Activated CD4-positive, CD25-positive, alpha-beta regulatory T cell treated with anti-CD3 and anti-CD28 coated beads, Interleukin-2, amount 50 U/mL, for 16 hours (primary cell): ENCODE data around the gene DYNAP.

Source experiments
- DNase-seq: peaks from one replicate; pipeline ENCODE4 v3.0.0-alpha.2; 2020; ENCODE audit warnings: low read depth, low spot score

Gene DYNAP

DNA sequence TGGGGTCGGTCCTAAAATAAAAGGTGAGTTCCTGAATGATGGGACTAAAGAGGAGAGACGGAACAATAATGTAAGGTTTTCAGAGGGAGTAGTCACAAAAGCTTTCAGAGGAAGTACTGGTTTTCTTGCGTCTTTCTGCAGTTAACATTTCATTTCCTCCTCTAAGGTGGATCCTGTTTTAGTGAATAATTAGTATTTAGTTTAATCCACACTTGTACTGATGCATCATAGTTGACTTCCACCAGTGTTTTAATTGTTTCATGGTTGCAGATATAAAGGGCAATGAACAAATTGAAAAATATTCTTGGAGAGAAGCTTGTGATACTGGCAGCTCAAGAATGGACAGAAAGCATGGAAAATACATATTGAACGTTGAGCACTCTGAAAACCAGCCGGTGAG, at the start of gene DYNAP:
Gene DYNAP (plus strand): TSS at position 301 of the 400 bp plus-strand sequence. CDS start 38 bp downstream, at position 339.
- DNase-seq, result no peak

DNA sequence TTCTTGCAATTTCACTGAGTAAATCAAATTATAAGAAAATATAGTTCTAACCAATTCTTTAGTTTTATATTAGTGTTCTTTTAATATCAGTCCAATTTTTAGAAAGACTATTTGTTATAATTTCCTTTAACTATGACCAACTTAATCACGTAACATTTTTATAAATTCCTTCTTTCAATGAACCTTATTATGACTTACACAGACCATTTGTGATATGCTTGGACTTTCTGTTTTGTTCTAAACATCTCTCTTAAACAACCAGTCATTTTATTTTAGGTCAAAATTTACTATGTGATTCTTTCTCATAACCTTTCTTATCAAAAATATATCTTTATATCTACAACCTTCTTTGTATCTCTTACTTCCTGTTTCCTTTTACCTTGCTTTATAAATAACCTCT, 39.5 kb upstream of the DYNAP start:
- DNase-seq, result no peak

DNA sequence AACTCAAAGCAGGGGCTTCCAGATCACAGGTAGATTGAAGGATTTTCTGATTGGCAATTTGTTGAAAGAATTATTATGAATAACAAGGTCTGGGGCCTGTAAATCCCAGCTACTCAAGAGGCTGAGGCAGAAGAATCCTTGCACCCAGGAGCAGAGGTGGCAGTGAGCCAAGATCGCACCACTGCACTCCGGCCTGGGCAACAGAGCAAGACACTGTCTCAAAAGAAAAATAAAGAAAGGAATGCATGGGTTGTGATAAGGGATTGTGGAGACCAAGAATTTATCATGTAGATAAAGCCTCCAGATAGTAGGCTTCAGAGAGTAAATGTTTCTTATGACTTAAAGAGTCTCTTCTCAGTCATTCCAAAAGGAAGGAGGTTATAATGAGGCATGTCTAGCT, 35.8 kb upstream of the DYNAP start:
- no peak for DNase-seq

- DNase-seq, result no peak
Measured at GRCh38 chr18:54555996-54556395, 35.0 kb upstream of the DYNAP start.

DNA sequence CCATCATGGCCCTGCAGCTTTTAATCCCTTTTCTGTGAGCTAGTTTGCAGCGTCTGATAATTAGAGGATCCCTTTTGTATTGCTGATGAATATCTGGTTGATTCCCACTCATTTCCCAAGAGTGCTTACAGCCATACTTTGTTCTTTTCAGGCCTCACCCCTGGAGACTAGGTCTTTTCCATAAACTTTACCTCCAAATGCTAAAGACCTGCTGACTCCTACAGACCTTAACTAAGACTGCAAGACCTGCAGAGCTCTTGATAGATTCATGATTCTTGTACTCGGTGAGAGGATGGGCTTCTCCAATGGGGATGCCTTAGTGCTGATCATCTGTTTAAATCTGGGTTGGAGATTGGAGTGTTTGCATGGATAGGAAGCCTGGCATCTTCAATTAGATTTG, 33.1 kb upstream of the DYNAP start:
- no peak for DNase-seq

DNA sequence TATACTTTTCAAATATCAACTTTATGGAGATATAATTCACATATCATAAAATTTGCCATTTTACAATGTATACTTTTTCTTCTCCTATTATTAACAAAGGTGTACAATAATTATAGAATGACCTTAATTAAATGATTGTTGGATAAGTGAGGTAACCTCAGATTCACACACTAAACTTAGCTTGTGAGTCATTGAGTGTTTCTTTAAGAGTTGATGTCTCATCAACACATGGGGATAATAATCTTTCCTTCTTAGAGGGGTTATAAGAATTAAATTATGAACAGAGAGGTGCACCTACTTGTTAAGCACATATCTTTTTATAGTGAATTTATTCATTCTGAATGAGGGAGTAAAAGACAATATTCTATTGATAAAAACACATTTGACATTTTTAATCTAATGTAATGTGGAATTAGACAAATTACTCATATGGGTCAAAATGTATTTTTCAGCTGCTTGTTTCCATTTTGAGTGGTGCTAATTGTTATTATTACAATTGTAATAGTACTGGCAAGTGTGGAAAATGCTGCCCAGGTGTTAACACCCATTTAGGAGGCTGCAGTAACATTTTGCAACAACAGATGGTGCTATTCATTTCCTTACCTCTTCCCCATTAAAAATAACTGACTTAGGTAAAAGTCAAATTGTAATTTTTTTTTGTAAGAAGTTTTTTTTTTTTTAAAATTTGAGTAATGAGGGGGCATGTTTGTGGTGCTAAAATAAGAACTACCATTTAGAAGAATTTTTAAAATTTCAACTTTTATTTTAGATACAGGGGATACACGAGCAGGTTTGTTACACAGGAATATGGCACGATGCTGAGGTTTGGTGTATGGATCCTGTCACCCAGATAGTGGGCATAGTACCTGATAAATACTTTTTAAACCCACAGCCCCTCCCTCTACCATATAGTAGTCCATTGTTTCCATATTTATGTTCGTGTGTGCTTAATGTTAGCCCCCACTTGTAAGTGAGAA, 32.1 kb upstream of the DYNAP start:
- DNase-seq, result no peak

DNA sequence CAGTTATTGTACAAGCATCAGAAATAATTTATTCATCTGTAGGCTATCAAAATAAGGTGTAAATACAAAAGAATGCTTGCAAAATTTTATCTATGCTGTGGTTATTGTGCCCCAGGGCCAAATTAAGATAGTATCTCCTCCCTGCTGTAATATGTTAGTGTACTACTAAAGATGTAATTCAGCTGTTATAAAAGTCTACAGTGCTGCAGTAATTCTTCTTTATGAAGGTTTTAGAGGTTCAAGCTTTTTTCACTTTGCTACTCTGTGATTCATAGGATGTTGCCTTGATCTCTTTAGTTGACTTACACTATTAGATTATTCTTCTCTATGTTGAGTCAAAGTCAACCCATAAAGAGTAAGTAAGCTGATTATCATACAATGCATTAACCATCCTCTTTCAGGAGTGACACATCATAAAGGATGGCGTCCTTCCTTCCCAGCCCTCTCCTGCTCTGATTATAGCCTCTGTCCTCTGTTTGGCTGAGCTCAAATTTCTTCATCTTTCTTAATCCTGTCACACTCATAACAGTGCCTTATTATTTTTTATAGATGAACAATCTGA, 29.3 kb upstream of the DYNAP start:
- DNase-seq, result no peak

DNA sequence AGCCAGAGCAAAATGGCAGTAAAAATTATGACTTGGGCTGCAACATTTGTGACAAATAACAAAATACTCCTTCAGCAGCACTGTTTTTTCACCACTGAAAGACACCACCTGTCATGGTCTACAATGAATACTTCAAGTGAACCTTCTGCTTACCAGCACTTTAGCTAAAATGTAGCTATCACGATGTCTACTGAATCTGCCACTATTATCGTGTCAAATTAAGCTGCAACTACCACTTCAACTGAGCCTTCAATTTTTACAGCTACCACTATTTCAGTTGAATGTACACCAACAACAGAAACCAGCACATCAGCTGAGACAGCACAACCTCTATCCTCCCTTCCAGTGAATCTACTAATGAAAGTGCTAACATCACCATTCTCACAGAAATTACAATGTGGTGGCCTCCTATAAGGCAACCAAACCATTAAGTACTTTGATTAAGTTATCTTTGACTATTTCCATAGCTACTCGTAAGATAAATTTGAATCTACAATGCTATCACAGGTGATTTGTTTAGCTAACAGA, 10.8 kb upstream of the DYNAP start:
- DNase-seq, result no peak

DNA sequence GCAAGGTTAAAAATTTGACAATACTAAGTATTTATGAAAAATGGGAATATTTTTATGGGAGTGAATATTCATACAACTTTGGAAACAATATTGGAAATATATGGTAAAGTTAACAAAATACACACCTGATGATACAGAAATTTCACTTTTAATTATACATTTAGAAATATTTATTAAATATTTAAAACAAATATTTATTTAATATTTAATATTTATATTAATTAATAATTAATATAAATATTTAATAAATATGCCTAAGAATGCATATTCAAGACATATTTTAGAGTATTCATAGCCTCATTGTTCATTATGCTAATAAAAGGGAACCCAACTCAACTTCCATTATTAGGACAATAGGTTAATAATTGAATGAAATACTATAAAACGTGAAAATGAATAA, 7.0 kb upstream of the DYNAP start:
- DNase-seq, result no peak

GRCh38 chr18:54585743-54586142, 5.3 kb upstream of the DYNAP start:
- no peak for DNase-seq

- no peak for DNase-seq
Measured at GRCh38 chr18:54604211-54604610, 13.2 kb downstream of the DYNAP start.

DNA sequence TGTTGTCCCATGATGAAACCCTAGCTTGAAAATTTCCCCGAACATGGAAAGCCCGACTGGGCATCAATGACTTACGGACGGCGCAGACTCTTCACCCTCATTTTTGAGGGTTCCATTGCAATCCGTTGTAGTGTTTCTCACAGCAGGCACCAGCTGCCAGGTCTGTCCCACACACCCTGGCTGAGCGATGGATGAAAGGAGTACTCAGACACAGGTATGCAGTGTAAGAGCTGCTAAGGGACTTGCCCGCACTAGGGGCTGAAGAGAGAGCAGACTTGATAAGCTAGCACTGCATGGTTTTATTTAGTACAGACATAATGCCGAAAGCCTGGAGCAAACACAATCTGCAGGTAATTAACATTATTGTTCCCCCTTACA, 15.8 kb downstream of the DYNAP start:
- no peak for DNase-seq

DNA sequence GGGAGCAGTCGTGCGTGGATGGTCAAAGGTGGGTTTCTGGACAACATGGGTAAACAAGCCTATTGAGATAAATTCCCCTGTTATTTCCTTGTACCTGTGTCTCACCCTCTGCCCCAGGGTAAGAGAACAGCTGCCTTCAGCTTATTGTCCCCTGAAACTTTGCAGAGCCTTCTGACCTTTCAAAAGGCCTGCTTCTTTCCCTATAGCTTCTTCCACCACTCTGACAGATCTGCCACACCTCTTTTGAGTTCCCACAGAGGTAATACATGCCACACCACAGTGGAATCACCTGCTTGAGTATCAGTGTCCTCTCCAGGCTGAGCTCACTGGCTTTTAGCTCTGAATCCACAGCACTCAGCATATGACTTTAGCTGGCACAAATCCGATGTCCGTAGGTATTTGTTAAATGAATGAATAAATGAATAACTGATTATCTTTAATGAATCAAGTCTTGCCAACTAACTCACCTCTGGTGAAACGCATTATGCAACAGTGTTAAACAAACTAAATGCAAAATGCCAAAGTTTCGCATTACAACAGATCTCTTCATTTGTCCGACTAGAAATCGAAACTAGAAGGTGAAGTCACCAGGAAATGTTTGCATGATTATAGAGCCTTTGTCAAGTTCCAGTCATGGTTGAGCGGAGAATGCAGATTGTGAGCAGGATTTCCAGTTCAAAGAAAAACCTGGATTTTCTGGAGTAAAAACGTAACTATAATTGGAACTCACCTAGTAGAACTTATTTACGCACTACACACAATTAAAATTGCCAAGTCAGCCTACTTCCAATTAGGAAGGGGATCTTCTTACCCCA, 16.4 kb downstream of the DYNAP start:
- DNase-seq, result no peak

DNA sequence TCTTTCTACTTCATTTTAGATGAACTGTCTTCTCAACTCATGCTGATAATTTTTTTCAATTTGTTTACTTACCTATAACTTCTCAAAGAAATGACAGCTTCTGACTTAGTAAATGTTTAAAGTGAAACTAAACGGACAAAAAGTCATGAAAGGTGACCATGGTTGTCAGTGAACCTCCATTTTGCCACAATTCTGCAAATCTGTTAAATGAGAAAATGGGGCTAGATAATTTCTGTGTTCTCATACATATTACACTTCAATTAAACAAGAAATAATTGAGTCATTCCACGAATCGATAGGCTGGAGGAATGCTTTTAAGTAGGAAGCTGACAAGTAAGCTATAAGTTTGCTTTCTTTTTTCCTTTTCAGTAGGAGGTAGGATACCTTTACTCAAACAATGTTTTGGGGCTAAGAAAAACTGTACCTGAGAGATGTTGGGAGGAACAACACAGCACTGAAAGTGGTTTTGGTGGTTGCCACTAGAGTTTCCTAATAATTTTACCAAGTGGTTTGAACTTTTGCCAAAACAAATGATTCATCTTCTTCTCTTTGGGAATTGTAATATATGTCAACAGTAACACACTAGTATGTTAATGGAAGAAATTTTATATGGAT, 17.1 kb downstream of the DYNAP start:
- DNase-seq, result no peak

DNA sequence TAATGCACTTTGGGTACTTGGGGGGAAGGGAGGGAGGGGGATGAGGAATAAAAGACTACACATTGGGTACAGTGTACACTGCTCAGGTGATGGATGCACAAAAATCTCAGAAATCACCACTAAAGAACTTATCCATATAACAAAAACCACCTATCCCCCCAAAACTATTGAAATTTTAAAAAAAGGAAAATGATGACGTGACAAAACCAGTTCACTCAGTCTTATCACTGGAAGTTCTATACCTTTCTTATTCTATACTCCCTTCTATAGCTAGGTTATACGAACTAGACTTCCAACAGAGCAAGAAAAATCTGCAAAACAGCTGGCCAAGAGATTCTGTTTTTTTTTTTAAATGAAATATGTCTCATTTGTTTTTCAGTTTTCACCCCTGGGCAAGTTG, 20.8 kb downstream of the DYNAP start:
- no peak for DNase-seq

GRCh38 chr18:54612237-54612636, 21.2 kb downstream of the DYNAP start:
- no peak for DNase-seq

GRCh38 chr18:54613174-54613573, 22.1 kb downstream of the DYNAP start:
- no peak for DNase-seq

DNA sequence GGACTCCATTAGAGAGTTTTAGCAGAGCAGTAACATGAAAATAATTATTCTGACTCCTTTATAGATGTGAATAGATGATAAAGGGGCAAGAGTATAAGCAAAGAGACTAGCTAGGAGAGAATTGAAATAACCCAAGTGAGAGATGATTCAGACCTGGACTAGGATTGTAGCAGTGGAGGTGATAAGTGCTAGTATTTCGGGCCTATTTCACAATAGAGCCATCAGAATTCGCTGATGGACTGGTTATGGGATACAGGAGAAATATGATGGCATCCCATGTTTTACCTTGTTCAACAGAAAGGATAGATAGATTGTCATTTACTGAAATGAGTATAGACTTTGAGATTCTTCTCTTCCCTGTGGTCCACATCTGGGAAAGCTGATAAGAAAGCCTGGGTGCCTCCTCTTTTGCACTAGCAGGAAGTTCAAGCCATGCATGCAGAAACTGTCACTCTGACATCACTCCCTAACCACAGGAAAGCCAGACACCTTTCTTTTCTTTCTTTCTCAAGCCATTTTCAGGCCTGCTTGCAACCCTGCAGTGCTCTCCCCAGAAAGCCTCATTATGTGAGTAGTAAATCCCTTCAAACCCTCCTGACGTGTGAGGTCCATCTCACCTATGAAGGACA, 25.3 kb downstream of the DYNAP start:
- no peak for DNase-seq

DNA sequence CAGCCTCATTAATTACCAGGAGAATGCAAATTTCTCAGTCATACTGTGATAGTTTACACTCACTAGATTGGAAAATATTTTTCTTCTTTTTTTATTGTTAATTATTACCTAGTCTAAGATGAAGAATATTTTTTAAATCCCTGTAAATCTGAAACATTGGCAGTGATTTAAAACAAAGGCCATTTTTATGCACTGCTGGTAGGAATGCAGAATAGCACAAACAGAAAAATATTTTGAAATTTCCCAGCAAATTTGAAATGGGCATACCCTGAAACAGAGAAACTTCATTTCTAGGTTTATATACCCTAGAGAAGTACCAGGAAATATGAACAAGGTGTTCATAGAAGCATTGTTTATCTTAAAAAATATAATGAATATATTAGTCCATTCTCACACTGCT, 31.0 kb downstream of the DYNAP start:
- DNase-seq, result no peak

- DNase-seq, result no peak
Measured at GRCh38 chr18:54626779-54627178, 35.7 kb downstream of the DYNAP start.

- DNase-seq, result no peak
Measured at GRCh38 chr18:54630963-54631362, 39.9 kb downstream of the DYNAP start.
